ENCODE data around the gene HDAC4.

DNA sequence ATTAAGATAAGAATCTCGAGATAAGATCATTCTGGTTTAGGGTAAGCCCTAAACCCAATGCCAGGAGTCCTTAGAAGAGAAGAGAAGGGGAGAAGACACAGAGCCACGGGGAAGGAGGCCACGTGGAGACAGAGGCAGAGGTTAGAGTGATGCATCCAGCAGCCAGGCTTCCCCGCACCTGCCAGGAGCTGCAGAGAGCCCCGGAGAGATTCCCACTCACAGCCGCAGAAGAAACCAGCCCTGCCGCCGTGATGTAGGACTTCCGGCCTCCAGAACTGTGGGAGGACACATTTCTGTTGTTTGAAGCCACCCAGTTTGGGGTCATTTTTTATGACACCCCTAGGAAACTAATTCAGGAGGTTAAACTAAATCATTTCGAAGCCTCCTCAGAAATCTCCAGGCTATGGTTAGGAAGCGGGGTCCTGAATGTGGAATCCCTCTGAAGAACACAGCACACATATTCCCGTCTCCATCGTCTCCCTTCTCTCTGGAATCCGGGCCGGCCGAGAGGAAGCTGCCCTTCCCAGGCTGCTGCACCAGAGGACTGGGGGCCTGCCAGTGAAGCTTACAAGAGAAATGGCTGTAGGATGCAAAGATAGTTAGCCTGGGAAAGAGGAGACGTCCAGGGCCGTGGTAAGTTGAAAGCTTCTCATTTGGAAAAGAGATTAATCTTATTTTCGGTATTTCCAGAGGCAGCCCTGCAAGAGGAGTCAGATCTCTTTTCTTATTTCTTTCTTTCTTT lies 396.4 kb downstream of the HDAC4 start:
- TF ChIP-seq HOXA7 (CRISPR knock-in tag; IDR thresholded peaks at IDR 0.05; ENCODE audit: borderline replicate concordance) (no peak), ZBTB6 (tag by site-specific recombination; IDR thresholded peaks at IDR 0.05) (no peak), ZSCAN4 (tag by site-specific recombination; IDR thresholded peaks at IDR 0.05) (no peak)
